ENCODE measurements around the gene CROCC2. TPM values are rescaled to one million over a fixed set of nuclear protein-coding genes. Genes with fewer than 3 reads are reported as not detected.
A peak's percentile ranks its signal among the peaks of the same experiment; 100 is the strongest.

Gene CROCC2
- total and polyA plus RNA-seq, 2 of the 13 experiments (the other 11 are each of a cell fraction or from before 2014, with no cell fraction given): not detected

- TF ChIP-seq ZNF407 (CRISPR knock-in tag; IDR thresholded peaks at IDR 0.05; ENCODE audit: not compliant biosample characterization) (peak; percentile 76), ZNF274 (CRISPR knock-in tag; IDR thresholded peaks at IDR 0.05) (peak; percentile 52), ZSCAN31 (CRISPR knock-in tag; IDR thresholded peaks at IDR 0.05; ENCODE audit: low read depth) (0 out of 2 replicates have a peak, but pooled peaks have one; percentile 35), TCF12 (IDR thresholded peaks at IDR 0.05) (no peak), TCF12 (CRISPR knock-in tag; IDR thresholded peaks at IDR 0.05) (no peak), AGO1 (IDR thresholded peaks at IDR 0.05; ENCODE audit: low read depth, low read length, poor library complexity, severe bottlenecking) (peak; percentile 22), ZBTB8A (CRISPR knock-in tag; IDR thresholded peaks at IDR 0.05; ENCODE audit: borderline replicate concordance, low read depth) (no peak), NFYC (CRISPR knock-in tag; IDR thresholded peaks at IDR 0.05) (no peak), ZNF839 (CRISPR knock-in tag; IDR thresholded peaks at IDR 0.05; ENCODE audit: borderline replicate concordance) (0 out of 2 replicates have a peak, but pooled peaks have one; percentile 53), BRD4 (CRISPR knock-in tag; IDR thresholded peaks at IDR 0.05) (no peak), POGK (CRISPR knock-in tag; conservative IDR thresholded peaks at IDR 0.05) (peak; percentile 61; the same call in 1 of the 2 replicates), SMYD3 (CRISPR knock-in tag; IDR thresholded peaks at IDR 0.05) (no peak), ELK4 (CRISPR knock-in tag; IDR thresholded peaks at IDR 0.05; ENCODE audit: borderline replicate concordance) (no peak), ZNF317 (CRISPR knock-in tag; IDR thresholded peaks at IDR 0.05) (peak; percentile 42; the same call in 1 of the 2 replicates), CC2D1A (CRISPR knock-in tag; IDR thresholded peaks at IDR 0.05) (no peak), ZNF616 (CRISPR knock-in tag; IDR thresholded peaks at IDR 0.05; ENCODE audit: low read depth) (0 out of 2 replicates have a peak, but pooled peaks have one; percentile 66), HOXA9 (CRISPR knock-in tag; IDR thresholded peaks at IDR 0.05; ENCODE audit: borderline replicate concordance) (no peak)
Measured at GRCh38 chr2:240913810-240914644, 7.9 kb downstream of the CROCC2 start (continued).

All from HepG2 (cell line).